IMR-90 (cell line): ENCODE results near the gene MAPKAPK5. TPM values are rescaled to one million over a fixed set of nuclear protein-coding genes. Genes with fewer than 3 reads are reported as not detected.
"Not testable (repeated sequence)": the region's sequence is repeated elsewhere in the genome, so short reads cannot be mapped to it uniquely, and the experiment has no call there.

Experiments
- ATAC-seq: fragments of 200-7000 bp; cut with Tn5 transposase; 2 replicates; pipeline ENCODE4 v1.9.1; 2020; ENCODE audit warnings: low read depth, mild to moderate bottlenecking, moderate library complexity
- BruUV-seq: library from RNA; stranded (reverse); fragments of 400-500 nt; replicated peaks from 2 replicates; lab custom pipeline; 2021; lab: Mats Ljungman, UMichigan
- CTCF ChIA-PET: fragments of 300-600 bp; formaldehyde crosslinking; extraction: SDS; loops from one replicate; lab custom pipeline; 2021; ENCODE audit warnings: antibody characterized with exemption; lab: Yijun Ruan, JAX
- POLR2A ChIA-PET: fragments of 300-600 bp; sonication (Branson Sonifier 250); formaldehyde crosslinking; loops from one replicate; lab custom pipeline; 2022; ENCODE audit warnings: antibody characterized with exemption; ENCODE audit not compliant: unreplicated experiment; lab: Charles Lee
- DNase-seq: peaks from one replicate; pipeline ENCODE4 v3.0.0; 2013
- H2AFZ ChIP-seq: replicated peaks from 2 replicates; pipeline ENCODE3; 2013; ENCODE audit warnings: low read length, mild to moderate bottlenecking; ENCODE audit not compliant: poor library complexity
- H2AK5ac ChIP-seq: 2 replicates; pipeline ENCODE4 v1.6.1; 2013; ENCODE audit warnings: low read depth, low read length, inconsistent platforms
- H2AK9ac ChIP-seq: replicated peaks from 2 replicates; pipeline ENCODE3; 2013; ENCODE audit warnings: mild to moderate bottlenecking, low read depth, low read length, moderate library complexity; ENCODE audit not compliant: poor library complexity
- H2BK120ac ChIP-seq: 2 replicates; pipeline ENCODE4 v1.6.1; 2013; ENCODE audit warnings: low read depth, low read length, inconsistent platforms
- H2BK15ac ChIP-seq: 3 replicates; pipeline ENCODE4 v1.6.1; 2013; ENCODE audit warnings: low read depth, low read length, inconsistent platforms
- H2BK20ac ChIP-seq: 2 replicates; pipeline ENCODE4 v1.6.1; 2013; ENCODE audit warnings: low read depth, mild to moderate bottlenecking, inconsistent platforms, low read length, moderate library complexity
- H2BK5ac ChIP-seq: 2 replicates; pipeline ENCODE4 v1.6.1; 2013; ENCODE audit warnings: mild to moderate bottlenecking, low read depth, low read length, inconsistent platforms; ENCODE audit not compliant: poor library complexity, severe bottlenecking
- H3K14ac ChIP-seq: replicated peaks from 2 replicates; pipeline ENCODE4 v1.6.1; 2013; ENCODE audit warnings: low read depth, low read length, inconsistent platforms
- H3K18ac ChIP-seq: 2 replicates; pipeline ENCODE4 v1.6.1; 2013; ENCODE audit warnings: low read depth, low read length, control low read depth
- H3K23ac ChIP-seq: 2 replicates; pipeline ENCODE4 v1.6.1; 2013; ENCODE audit warnings: low read depth, low read length, inconsistent platforms
- H3K27ac ChIP-seq: 2 replicates; pipeline ENCODE4 v1.5.1; 2013; ENCODE audit warnings: mild to moderate bottlenecking, control low read depth, low read length; ENCODE audit not compliant: insufficient read depth
- H3K27me3 ChIP-seq: 2 replicates; pipeline ENCODE4 v1.6.1; 2013; ENCODE audit warnings: low read length; ENCODE audit not compliant: control insufficient read depth, insufficient read depth
- H3K36me3 ChIP-seq: 2 replicates; pipeline ENCODE4 v1.6.1; 2013; ENCODE audit warnings: low read length, mixed read lengths; ENCODE audit not compliant: control insufficient read depth, insufficient read depth
- H3K4ac ChIP-seq: 2 replicates; pipeline ENCODE4 v1.6.1; 2013; ENCODE audit warnings: low read depth, low read length, inconsistent platforms
- H3K4me1 ChIP-seq: 2 replicates; pipeline ENCODE4 v1.6.1; 2013; ENCODE audit warnings: low read length, mixed read lengths; ENCODE audit not compliant: control insufficient read depth, insufficient read depth
- H3K4me2 ChIP-seq: 2 replicates; pipeline ENCODE4 v1.6.1; 2013; ENCODE audit warnings: low read depth, mild to moderate bottlenecking, control low read depth, low read length, moderate library complexity
- H3K4me3 ChIP-seq: 2 replicates; pipeline ENCODE4 v1.5.1; 2013; ENCODE audit warnings: low read depth, mild to moderate bottlenecking, control low read depth, low read length, moderate library complexity; ENCODE audit not compliant: insufficient read depth
- H3K56ac ChIP-seq: 2 replicates; pipeline ENCODE4 v1.6.1; 2013; ENCODE audit warnings: low read length, inconsistent platforms; ENCODE audit not compliant: insufficient read depth; ENCODE audit errors: extremely low read depth
- H3K79me1 ChIP-seq, 2 experiments: 2 replicates each; pipeline ENCODE4 v1.6.1; 2013; ENCODE audit warnings: low read length in 2 of 2, inconsistent platforms in 1 of 2, low read depth in 1 of 2
- H3K9ac ChIP-seq: 2 replicates; pipeline ENCODE4 v1.6.1; 2013; ENCODE audit warnings: low read depth, low read length, control low read depth
- H3K9me1 ChIP-seq: 2 replicates; pipeline ENCODE4 v1.6.1; 2013; ENCODE audit warnings: low read length, inconsistent platforms; ENCODE audit not compliant: insufficient read depth
- H3K9me3 ChIP-seq: 2 replicates; pipeline ENCODE4 v1.6.1; 2013; ENCODE audit warnings: low read length; ENCODE audit not compliant: control insufficient read depth, insufficient read depth
- H4K20me1 ChIP-seq: 2 replicates; pipeline ENCODE4 v1.6.1; 2013; ENCODE audit warnings: low read length, inconsistent platforms; ENCODE audit not compliant: insufficient read depth
- H4K5ac ChIP-seq: 2 replicates; pipeline ENCODE4 v1.6.1; 2013; ENCODE audit warnings: mild to moderate bottlenecking, low read depth, low read length, control low read depth
- H4K8ac ChIP-seq, 2 experiments: 2 replicates each; pipeline ENCODE4 v1.6.1; 2013; ENCODE audit warnings: low read depth in 2 of 2, low read length in 2 of 2, control low read depth in 1 of 2, inconsistent platforms in 1 of 2
- H4K91ac ChIP-seq: 2 replicates; pipeline ENCODE4 v1.6.1; 2013; ENCODE audit warnings: low read depth, low read length, inconsistent platforms; ENCODE audit not compliant: insufficient read depth
- RCOR1 ChIP-seq: IDR thresholded peaks from 2 replicates; pipeline ENCODE4 v1.6.1; 2012; ENCODE audit warnings: mild to moderate bottlenecking, low read length, improper control_type of control experiment; ENCODE audit not compliant: insufficient replicate concordance
- WGBS, 2 experiments: methylation state at CpG; one replicate each; pipeline versions ENCODE4 v1.1.5 to v1.1.7; 2013; ENCODE audit warnings: missing lambda C conversion rate in 2 of 2; ENCODE audit not compliant: insufficient read length in 1 of 2; ENCODE audit errors: extremely low coverage in 2 of 2; 5-methylcytosine and 5-hydroxymethylcytosine counted together
- dilution Hi-C: fragments of 300-500 bp; cut with HindIII; formaldehyde crosslinking; loops from one replicate; pipeline ENCODE4 v1.14.3; 2018; ENCODE audit warnings: low sequenced_read_pairs; ENCODE audit not compliant: unreplicated experiment
- in situ Hi-C: fragments of 300-500 bp; cut with MboI; formaldehyde crosslinking; loops from 3 replicates; pipeline ENCODE4 v1.14.3; 2019; ENCODE audit warnings: low sequenced_read_pairs, inconsistent platforms, mixed read lengths
- intact Hi-C: fragments of 100-400 bp; cut with micrococcal nuclease; formaldehyde crosslinking; loops from 2 replicates; pipeline ENCODE4 v1.10.0; 2022
- polyA plus RNA-seq, 3 experiments: library from polyadenylated mRNA; depleted of rRNA; stranded (reverse); fragments of >200 nt; gene quantifications; 2 replicates each; pipeline ENCODE4 v1.2.3, GENCODE V29; 2012; ENCODE audit warnings: low replicate concordance in 1 of 3
- total RNA-seq: library from RNA; depleted of rRNA; stranded (reverse); fragments of >200 nt; gene quantifications from 2 replicates; pipeline ENCODE4 v1.2.3, GENCODE V29; 2012

The MAPKAPK5 gene
- total and polyA plus RNA-seq, 2 of the 4 experiments (the other 2 are of a cell fraction), result 35.0 to 44.6 TPM

DNA sequence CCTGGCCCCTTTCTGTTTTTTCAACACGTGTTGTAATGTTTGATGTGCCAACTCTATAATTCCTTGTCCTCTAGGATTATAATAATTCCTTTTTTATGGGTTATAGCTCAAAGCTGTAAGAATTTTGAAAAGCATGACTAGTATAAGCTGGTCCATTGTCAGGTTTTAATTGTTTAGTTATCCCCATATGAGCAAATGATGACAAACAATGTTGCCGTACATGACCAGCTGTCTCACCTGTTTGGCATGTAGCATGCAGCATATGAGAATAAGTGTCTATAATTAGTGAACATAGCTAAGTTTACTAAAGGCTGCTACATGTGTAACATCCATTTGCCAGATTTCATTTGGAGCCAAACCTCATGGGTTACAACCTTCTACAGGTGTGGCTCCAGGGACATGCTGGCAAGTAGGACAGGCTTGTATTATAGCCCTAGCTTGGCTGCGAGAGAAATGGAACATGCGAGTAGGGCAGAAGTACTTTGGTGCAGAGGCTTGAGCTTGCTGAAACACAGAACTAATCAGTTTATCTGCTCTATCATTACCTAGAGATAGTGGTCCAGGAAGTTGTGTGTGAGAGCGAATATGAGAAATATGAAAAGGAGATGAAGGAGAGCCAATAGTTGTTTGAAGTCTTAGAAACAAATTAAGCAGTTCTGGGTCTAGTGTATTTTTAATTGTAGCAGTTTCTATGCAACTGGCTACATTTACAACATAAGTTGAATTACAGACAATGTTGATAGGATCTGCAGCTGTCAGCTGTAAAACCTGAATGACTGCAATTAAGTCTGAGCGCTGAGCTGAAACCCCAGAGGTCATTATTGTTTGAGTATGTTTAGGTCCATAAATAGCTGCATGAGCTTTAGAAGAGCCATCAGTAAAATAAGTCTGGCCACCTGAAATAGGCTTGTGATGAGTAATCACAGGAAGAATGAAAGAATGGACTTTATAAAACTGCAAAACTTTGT, 22.6 kb upstream of the MAPKAPK5 start (continued):
- TF ChIP-seq RCOR1, result no peak

DNA sequence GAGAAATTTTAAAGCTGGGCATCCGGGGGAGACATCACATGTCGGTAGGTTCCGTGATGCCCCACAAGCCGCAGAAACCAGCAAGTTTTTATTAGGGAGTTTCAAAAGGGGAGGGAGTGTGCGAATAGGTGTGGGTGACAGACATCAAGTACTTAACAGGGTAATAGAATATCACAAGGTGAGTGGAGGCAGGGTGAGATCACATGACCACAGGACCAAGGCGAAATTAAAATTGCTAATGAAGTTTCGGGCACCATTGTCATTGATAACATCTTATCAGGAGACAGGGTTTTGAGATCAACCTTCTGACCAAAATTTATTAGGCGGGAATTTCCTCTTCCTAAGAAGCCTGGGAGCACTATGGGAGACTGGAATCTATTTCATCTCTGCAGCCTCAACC, 21.2 kb upstream of the MAPKAPK5 start:
- H3K4me1 ChIP-seq, H2AK9ac ChIP-seq, H2BK20ac ChIP-seq, CTCF ChIA-PET, H3K27ac ChIP-seq, H3K79me1 ChIP-seq, ATAC-seq, H3K23ac ChIP-seq, H3K56ac ChIP-seq, H3K4ac ChIP-seq, H4K5ac ChIP-seq, H2BK15ac ChIP-seq, H2AK5ac ChIP-seq, H3K36me3 ChIP-seq, H3K4me3 ChIP-seq, intact Hi-C loops, H2AFZ ChIP-seq, H3K14ac ChIP-seq, H4K8ac ChIP-seq, POLR2A ChIA-PET, H4K20me1 ChIP-seq, BruUV-seq, H3K27me3 ChIP-seq, H3K4me2 ChIP-seq, DNase-seq, H3K9me1 ChIP-seq, H3K9me3 ChIP-seq, H2BK5ac ChIP-seq, H3K9ac ChIP-seq, dilution Hi-C loops, H2BK120ac ChIP-seq, H4K91ac ChIP-seq, H3K18ac ChIP-seq, in situ Hi-C loops: not testable (repeated sequence)
- 75% methylated on average over 4 of the region's 8 CpGs; no CpG with 5 or more reads in 1 of the 2 experiments for WGBS, 2 experiments
